HUES48 (cell line): Measurements from ENCODE around the gene AMN1.

Experiments
- H3K27ac ChIP-seq: one replicate; pipeline ENCODE4 v1.7.0; 2013; ENCODE audit warnings: low read depth, low read length, inconsistent platforms
- H3K27me3 ChIP-seq: 2 replicates; pipeline ENCODE4 v1.6.1; 2013; ENCODE audit warnings: mild to moderate bottlenecking, low read length; ENCODE audit not compliant: control insufficient read depth, insufficient read depth
- H3K36me3 ChIP-seq: 2 replicates; pipeline ENCODE4 v1.6.1; 2013; ENCODE audit warnings: low read length; ENCODE audit not compliant: control insufficient read depth, insufficient read depth
- H3K4me1 ChIP-seq: 2 replicates; pipeline ENCODE4 v1.6.1; 2013; ENCODE audit warnings: mild to moderate bottlenecking, low read length; ENCODE audit not compliant: control insufficient read depth, insufficient read depth
- H3K4me3 ChIP-seq: 2 replicates; pipeline ENCODE4 v1.5.1; 2013; ENCODE audit warnings: mild to moderate bottlenecking, low read depth, low read length
- H3K9ac ChIP-seq: 2 replicates; pipeline ENCODE4 v1.6.1; 2013; ENCODE audit warnings: mild to moderate bottlenecking, low read depth, low read length, moderate library complexity
- H3K9me3 ChIP-seq: 2 replicates; pipeline ENCODE4 v1.6.1; 2013; ENCODE audit warnings: low read length; ENCODE audit not compliant: control insufficient read depth, insufficient read depth

The AMN1 gene

GRCh38 chr12:31631023-31631724, 97.6 kb downstream of the AMN1 start:
- no peak overlapping the region for H3K9ac ChIP-seq
- H3K4me3 ChIP-seq, result no peak overlapping the region
- H3K4me1 ChIP-seq, result 0 out of 2 replicates have a peak, but pooled peaks cover under 1% of the 10 kb centered on the region
- no peaks in the 10 kb centered on the region for H3K9me3 ChIP-seq
- no peaks in the 10 kb centered on the region for H3K27me3 ChIP-seq
- H3K27ac ChIP-seq, result no peak overlapping the region
- no peaks in the 10 kb centered on the region for H3K36me3 ChIP-seq

DNA sequence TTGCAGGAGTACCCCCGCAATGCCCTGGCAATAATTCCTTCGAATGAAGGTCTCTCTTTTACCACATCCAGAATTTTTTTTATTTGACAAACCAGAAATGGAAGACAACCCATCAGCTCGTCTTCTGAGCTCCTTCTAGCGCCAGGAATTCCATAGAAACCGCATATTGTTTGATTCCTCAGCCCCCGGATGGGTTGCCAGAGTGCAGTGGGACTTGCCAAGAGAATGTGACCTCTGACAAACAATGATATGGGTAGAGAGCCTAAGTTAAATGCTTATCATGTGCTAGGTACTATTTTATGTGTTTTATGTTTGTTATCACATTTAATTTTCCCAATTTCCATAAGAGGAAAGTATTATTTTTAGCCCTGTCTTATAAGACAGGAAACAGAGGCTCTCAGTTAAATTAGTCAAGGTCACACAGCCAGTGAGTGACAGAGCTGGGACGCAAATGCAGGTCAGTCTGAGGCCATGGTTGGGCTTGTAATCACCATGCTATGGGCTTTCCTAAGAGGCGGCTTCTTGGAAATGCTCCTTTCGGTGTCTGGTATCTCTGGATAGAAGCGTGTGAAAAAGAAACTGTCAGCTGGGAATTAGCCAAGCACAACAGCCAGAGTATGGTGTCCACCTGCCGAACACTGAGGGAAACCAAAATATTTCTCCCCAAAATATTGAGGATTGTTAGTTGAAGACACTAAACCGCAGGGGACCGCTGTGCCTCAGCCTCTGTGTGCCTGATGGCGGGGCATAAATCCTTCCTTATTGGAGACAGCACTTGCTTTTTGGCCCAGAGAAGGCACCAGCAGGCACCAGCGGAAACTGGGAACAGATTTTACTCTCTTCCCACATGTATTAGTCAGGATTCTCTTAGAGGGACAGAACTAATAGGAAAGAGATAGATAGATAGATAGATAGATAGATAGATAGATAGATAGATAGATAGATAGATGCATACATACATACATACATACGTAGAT, 98.8 kb downstream of the AMN1 start:
- H3K9me3 ChIP-seq, result no peaks in the 10 kb centered on the region
- H3K9ac ChIP-seq, result no peak overlapping the region
- no peaks in the 10 kb centered on the region for H3K4me1 ChIP-seq
- H3K27me3 ChIP-seq, result no peaks in the 10 kb centered on the region
- no peak overlapping the region for H3K4me3 ChIP-seq
- H3K36me3 ChIP-seq, result no peaks in the 10 kb centered on the region
- H3K27ac ChIP-seq, result no peak overlapping the region

DNA sequence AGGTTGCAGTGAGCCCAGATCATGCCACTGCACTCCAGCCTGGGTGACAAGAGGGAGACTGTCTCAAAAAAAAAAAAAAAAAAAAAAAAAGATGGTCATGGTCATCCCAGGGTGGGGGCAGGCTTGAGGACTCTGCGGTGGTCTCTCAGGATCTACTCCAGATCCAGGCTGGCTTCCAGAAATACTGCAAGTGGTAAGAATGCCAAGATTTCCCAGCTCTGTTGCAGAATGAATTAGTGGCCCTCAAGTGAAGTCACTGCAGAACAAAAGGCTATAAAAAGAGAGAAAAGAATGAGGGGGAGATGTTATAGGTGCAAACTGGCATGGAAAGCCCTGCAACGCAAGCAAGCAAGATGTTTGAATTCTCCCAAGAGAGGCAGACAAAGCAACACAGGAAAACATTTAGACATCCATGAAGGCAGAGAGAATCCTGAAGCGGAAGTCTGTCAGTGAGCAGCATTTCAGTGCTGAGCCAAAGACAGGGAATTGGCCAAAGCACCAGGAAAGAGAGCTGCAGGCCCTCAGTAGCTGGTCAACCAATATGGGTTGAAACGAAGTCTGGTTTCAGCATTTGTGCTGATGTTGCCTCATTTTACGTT, 101.3 kb downstream of the AMN1 start:
- H3K9me3 ChIP-seq, result no peaks in the 10 kb centered on the region
- no peaks in the 10 kb centered on the region for H3K36me3 ChIP-seq
- H3K27ac ChIP-seq, result no peak overlapping the region
- H3K27me3 ChIP-seq, result no peaks in the 10 kb centered on the region
- H3K4me3 ChIP-seq, result no peak overlapping the region
- H3K4me1 ChIP-seq, result no peaks in the 10 kb centered on the region
- H3K9ac ChIP-seq, result no peak overlapping the region

DNA sequence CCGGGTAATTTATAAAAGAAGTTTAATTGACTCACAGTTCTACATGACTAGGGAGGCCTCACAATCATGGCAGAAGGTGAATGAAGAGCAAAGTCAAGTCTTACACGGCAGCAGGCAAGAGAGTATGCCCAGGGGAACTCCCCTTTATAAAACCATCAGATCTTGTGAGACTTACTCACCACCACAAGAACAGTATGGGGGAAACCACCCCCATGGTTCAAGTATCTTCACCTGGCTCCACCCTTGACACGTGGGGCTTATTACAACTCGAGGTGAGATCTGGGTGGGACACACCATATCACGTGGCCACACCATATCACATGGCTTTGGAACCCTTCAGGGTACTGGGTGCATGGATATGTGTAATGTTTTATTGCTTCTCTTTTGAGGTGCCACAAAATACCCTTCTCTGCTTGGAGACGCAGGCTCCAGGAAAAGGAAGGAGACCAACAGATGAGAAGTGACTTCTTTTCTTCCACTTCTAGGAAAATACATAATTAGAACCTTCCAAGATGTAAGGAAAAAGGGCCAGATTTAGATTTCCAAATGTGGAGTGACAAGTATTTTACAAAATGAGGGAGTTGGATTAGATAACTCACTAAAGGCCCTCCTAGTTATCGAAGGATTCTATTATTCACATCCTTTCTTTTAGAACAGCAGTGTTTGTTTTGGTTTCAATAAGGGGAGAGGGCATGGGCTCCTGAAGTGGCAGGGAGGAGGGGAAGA, 102.4 kb downstream of the AMN1 start:
- Histone ChIP-seq H3K9me3 (no peaks in the 10 kb centered on the region), H3K9ac (no peak overlapping the region), H3K27ac (no peak overlapping the region), H3K36me3 (no peaks in the 10 kb centered on the region), H3K4me1 (no peaks in the 10 kb centered on the region), H3K4me3 (no peak overlapping the region), H3K27me3 (no peaks in the 10 kb centered on the region)

DNA sequence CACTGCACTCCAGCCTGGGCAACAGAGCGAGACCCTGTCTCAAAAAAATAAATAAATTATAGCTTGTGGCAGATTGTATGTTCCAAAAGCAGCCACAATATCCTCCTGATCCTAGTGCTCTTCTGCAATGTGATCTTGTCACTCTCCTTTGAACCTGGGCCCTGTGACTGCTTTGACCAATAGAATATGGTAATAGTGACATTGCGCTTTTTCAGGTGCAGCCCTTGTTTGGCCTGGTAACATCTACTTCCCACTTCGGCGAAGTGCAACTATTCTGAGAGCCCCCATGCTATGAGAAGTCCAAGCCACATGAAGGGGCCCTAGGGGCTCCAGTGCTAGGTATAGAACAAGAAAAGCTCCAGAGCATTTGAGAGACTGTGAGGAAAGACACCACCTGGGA, 106.8 kb downstream of the AMN1 start:
- Histone ChIP-seq H3K27ac (no peak overlapping the region), H3K36me3 (no peaks in the 10 kb centered on the region)

More for the DNA sequence above, 106.8 kb downstream of the AMN1 start:
- H3K4me1 ChIP-seq, result no peaks in the 10 kb centered on the region
- no peaks in the 10 kb centered on the region for H3K9me3 ChIP-seq
- no peak overlapping the region for H3K9ac ChIP-seq
- H3K27me3 ChIP-seq, result no peaks in the 10 kb centered on the region
- no peak overlapping the region for H3K4me3 ChIP-seq
